GM21825 (cell line): ENCODE data around the gene IMPG2.

Experiments used
- ATAC-seq: cut with Tn5 transposase; IDR thresholded peaks from one replicate; pipeline ENCODE4 v1.9.1; 2021; ENCODE audit warnings: mild to moderate bottlenecking, moderate library complexity; ENCODE audit not compliant: unreplicated experiment

IMPG2 gene

DNA sequence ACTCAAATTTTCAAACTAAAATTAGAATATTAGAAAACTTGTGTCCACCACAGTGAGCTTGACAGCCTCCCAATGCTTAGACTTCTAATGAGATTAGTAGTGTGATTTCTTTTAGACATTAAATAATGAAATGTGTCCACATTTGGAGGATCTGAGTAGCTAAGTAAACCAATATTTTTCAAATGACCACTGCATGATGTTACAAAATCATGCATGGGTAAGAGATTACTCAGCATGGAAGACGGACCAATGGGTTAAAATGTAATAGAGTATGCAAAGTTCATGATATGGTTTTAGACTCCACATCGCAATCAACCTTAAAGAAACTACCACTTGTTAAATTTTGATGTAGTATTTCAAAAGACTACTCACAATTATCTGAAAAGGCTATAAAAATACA is 130.6 kb downstream of the IMPG2 start:
- ATAC-seq: no peak

DNA sequence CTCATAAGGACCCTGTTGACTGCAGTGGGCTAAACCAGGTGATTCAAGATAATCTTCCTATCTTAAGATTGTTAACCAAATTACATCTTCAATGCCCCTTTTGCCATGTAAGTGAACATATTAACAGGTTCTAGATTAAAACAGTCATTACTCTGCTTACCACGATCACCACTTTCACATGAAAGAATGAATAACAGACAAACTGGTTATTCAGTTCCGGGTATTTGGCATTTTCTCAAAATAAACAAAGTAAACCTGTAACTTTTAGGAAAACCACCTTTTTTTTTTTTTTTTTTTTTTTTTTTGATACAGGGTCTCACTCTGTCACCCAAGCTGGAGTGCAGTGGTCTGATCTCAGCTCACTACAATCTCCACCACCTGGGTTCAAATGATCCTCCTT is 131.2 kb downstream of the IMPG2 start:
- no peak for ATAC-seq

DNA sequence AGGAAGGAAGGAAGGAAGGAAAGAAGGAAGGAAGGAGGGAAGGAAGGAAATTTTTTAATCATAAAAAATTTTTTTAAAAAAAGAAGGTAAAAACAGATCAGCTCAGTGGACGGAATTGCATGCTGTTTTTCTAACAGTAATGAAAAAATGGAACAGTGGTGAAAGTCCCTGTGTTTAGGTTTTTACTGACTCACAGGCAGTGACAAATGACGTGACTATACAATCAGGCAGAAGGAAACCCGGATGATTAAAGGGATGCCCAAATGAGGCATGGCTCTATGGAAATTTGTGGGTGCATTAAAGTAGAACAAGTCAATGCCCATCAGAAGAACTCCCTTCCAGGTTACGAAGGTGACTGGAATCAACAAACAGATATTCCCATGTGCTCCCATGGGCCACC is 135.0 kb downstream of the IMPG2 start:
- ATAC-seq: no peak

DNA sequence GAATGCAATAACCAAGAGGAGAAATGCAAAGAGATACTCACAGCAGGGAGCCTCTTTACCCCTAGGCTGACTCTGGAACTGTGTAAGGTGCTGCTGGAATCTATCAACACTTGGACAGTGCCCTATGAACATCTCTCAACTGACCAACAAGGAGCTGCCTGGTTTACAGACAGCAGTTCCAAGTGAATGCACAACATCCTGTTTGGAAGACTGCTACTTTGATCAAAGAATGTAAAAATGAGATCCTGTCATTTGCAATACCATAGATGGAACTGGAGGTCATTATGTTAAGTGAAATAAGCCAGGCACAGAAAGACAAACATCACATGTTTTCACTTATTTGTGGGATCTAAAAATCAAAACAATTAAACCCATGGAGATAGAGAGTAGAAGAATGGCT is 136.3 kb downstream of the IMPG2 start:
- no peak for ATAC-seq

DNA sequence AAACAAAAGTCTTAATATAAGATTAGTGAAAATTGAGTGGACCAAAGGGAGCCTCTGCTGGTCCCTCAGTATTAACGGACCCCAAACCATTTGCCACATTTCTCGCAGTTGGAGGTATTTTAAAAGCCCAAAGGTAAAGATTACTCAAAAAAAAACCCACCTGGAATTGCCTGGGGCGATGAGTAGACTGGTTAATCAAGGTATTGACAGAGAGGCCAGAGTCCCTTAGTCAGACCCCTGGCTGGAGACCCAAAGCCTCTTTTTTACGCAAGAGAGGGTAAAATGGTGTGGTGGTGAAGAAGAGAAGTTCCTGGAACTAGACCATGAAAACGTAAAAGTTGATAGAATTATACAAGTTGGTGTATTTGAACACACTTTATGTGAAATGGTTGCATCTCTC is 137.2 kb downstream of the IMPG2 start:
- no peak for ATAC-seq

DNA sequence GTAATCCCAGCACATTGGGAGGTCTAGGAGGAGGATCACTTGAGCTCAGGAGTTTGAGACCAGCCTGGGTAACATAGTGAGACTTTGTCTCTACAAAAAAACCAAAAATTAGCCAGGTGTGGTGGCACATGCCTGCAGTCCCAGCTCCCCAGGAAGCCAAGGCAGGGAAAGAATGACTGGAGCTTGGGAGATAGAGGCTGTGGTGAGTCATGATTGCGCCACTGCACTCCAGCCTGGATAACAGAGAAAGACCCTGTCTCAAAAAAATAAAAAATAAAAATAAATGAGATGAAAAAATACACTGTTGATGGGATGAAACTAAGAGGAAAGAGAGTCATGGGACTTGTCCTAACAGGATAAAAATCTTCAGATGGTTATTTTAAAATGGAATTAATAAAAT is 137.6 kb downstream of the IMPG2 start:
- no peak for ATAC-seq

DNA sequence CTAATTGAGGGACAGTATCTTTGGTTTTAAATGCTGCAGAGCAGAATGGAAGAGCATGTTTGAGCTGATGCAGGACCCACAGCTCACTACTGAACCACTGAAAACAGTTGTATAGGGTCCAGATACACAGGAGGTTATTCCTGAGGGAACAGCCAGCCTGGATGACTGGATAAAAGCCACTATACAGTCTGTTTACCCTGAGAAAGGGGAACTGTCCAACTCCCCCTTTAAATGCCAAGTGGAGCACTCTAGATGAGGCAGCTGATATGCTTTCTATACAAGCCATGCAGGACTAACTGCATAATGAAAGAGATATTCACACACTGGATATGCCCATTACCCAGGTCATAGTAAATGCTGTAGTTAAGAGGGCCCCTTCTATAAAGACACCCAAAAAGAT is 138.6 kb downstream of the IMPG2 start:
- no peak for ATAC-seq

DNA sequence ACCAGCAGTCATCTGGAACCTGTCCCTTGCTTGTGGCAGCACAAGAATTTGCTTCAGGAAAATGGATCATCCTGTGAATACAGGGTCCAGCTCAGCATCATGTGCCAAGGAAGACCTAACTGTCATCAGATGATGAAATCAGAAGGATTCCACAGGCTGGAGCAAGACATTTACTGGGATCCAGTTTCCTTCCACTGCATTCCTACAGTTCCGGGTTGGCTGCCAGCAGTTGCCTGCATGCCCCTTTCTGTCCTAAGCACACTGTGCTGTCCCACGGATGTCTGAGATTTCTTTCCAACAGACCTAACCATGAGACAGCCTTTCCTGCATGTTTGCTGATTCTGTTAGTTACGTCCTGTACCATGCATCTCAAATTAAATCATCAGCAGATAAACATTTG is 140.7 kb downstream of the IMPG2 start:
- ATAC-seq: no peak

DNA sequence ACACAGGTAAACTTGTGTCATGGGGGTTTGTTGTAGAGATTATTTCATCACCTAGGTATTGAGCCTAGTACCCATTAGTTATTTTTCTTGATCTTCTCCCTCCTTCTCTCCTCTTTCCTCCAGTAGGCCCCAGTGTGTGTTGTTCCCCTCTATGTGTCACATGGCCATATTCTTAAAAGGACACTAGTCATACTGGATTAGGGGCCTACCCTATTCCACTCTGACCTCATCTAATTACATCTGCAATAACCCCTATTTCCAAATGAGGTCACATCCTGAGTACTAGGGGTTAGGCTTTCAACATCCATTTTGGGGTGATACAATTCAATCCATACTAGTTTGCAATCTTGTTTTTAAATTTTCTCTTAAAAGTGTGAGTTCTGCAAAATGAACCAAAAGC is 142.8 kb downstream of the IMPG2 start:
- no peak for ATAC-seq
